Measurements from ENCODE around the gene FGF10. TPM values are rescaled to one million over a fixed set of nuclear protein-coding genes. Genes with fewer than 3 reads are reported as not detected.

The FGF10 gene
- total and polyA plus RNA-seq, 2 experiments from 2014 or later, result 43.7 to 60.0 TPM

GRCh38 chr5:44387921-44388320 lies 1.3 kb downstream of the FGF10 start:
- peaks cover 57% of the 10 kb centered on the region for H3K4me1 ChIP-seq (ENCODE audit: low read depth)
- no peaks in the 10 kb centered on the region for H3K27me3 ChIP-seq
- peak overlapping the region; percentile 64 for H3K4me3 ChIP-seq
- H3K27ac ChIP-seq, result no peak overlapping the region
- no peaks in the 10 kb centered on the region for H3K9me3 ChIP-seq (ENCODE audit: low read depth)
- H3K36me3 ChIP-seq, result no peaks in the 10 kb centered on the region
- no peak for TF ChIP-seq CTCF (IDR thresholded peaks at IDR 0.05; ENCODE audit: low read depth, low read length)
- DNase-seq (ENCODE audit: low read depth in 1 of 2, low spot score in 1 of 2), result peak in 1 of 2 donors; percentile 60

GRCh38 chr5:44387406-44387805 lies 1.8 kb downstream of the FGF10 start:
- Histone ChIP-seq H3K4me1 (ENCODE audit: low read depth) (peaks cover 57% of the 10 kb centered on the region), H3K9me3 (ENCODE audit: low read depth) (no peaks in the 10 kb centered on the region), H3K36me3 (no peaks in the 10 kb centered on the region), H3K27ac (no peak overlapping the region), H3K4me3 (peak overlapping the region; percentile 64), H3K27me3 (no peaks in the 10 kb centered on the region)
- DNase-seq (ENCODE audit: low read depth in 1 of 2, low spot score in 1 of 2), result peak in 1 of 2 donors; percentile 44
- TF ChIP-seq CTCF (IDR thresholded peaks at IDR 0.05; ENCODE audit: low read depth, low read length), result no peak

- Histone ChIP-seq H3K36me3 (no peaks in the 10 kb centered on the region), H3K4me3 (peak overlapping the region; percentile 64), H3K27me3 (no peaks in the 10 kb centered on the region), H3K4me1 (ENCODE audit: low read depth) (peaks cover 43% of the 10 kb centered on the region), H3K9me3 (ENCODE audit: low read depth) (no peaks in the 10 kb centered on the region), H3K27ac (no peak overlapping the region)
- DNase-seq (ENCODE audit: low read depth in 1 of 2, low spot score in 1 of 2), result no peak
- no peak for TF ChIP-seq CTCF (IDR thresholded peaks at IDR 0.05; ENCODE audit: low read depth, low read length)
Observed at GRCh38 chr5:44385291-44385900, 3.8 kb downstream of the FGF10 start.

GRCh38 chr5:44384816-44385215 lies 4.4 kb downstream of the FGF10 start:
- Histone ChIP-seq H3K27me3 (no peaks in the 10 kb centered on the region), H3K9me3 (ENCODE audit: low read depth) (no peaks in the 10 kb centered on the region), H3K4me3 (peak overlapping the region; percentile 64)

GRCh38 chr5:44382894-44383293 lies 6.3 kb downstream of the FGF10 start:
- DNase-seq (ENCODE audit: low read depth in 1 of 2, low spot score in 1 of 2), result no peak
- no peak for TF ChIP-seq CTCF (IDR thresholded peaks at IDR 0.05; ENCODE audit: low read depth, low read length)
- H3K27ac ChIP-seq, result no peak overlapping the region

More at GRCh38 chr5:44384816-44385215, 4.4 kb downstream of the FGF10 start:
- Histone ChIP-seq H3K4me1 (ENCODE audit: low read depth) (peaks cover 37% of the 10 kb centered on the region), H3K27ac (no peak overlapping the region), H3K36me3 (no peaks in the 10 kb centered on the region)
- no peak for DNase-seq (ENCODE audit: low read depth in 1 of 2, low spot score in 1 of 2)
- TF ChIP-seq CTCF (IDR thresholded peaks at IDR 0.05; ENCODE audit: low read depth, low read length), result no peak

More at GRCh38 chr5:44382894-44383293, 6.3 kb downstream of the FGF10 start:
- peaks cover 37% of the 10 kb centered on the region for H3K4me1 ChIP-seq (ENCODE audit: low read depth)
- H3K36me3 ChIP-seq, result no peaks in the 10 kb centered on the region
- no peaks in the 10 kb centered on the region for H3K9me3 ChIP-seq (ENCODE audit: low read depth)
- peak overlapping the region; percentile 2 for H3K4me3 ChIP-seq
- no peaks in the 10 kb centered on the region for H3K27me3 ChIP-seq

All from cardiac muscle cell (in vitro differentiated cells and primary cell).